NCI-H82 treated with DMSO at 0.1 percent for 48 hours (cell line): ENCODE measurements around the gene ADCY5.
A peak's percentile ranks its signal among the peaks of the same experiment; 100 is the strongest.

ENCODE experiments used
- DNase-seq: peaks from one replicate; lab custom pipeline; 2025; ENCODE audit not compliant: unreplicated experiment; lab: John Stamatoyannopoulos, UW

ADCY5 gene

GRCh38 chr3:123372686-123373473, 76.0 kb downstream of the ADCY5 start:
- DNase-seq, result no peak

GRCh38 chr3:123371859-123372685, 76.8 kb downstream of the ADCY5 start:
- DNase-seq, result no peak

GRCh38 chr3:123371426-123371825, 77.5 kb downstream of the ADCY5 start:
- DNase-seq, result no peak

- no peak for DNase-seq
Observed at GRCh38 chr3:123370819-123371218, 78.1 kb downstream of the ADCY5 start.

DNA sequence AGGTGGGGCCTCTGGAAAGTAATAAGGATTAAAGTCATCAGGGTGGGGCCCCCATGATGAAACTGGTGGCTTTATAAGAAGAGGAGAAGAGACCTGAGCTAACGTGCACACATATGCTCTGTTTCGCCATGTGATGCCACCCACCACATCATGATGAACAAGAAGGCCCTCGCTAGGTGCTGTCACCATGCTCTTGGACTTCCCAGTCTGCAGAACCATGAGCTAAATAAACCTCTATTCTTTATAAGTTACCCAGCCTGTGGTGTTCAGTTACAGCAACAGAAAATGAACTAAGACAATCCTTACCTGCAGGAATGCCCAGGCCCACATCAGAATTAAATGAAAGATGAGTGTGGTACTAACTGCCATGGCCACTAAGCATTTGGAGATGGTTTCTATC, 79.8 kb downstream of the ADCY5 start:
- DNase-seq, result no peak

- DNase-seq, result no peak
Observed at GRCh38 chr3:123367467-123368154, 81.3 kb downstream of the ADCY5 start.

GRCh38 chr3:123365450-123366143, 83.3 kb downstream of the ADCY5 start:
- DNase-seq, result peak; percentile 90

- DNase-seq, result no peak
Observed at GRCh38 chr3:123361071-123361470, 87.8 kb downstream of the ADCY5 start.

DNA sequence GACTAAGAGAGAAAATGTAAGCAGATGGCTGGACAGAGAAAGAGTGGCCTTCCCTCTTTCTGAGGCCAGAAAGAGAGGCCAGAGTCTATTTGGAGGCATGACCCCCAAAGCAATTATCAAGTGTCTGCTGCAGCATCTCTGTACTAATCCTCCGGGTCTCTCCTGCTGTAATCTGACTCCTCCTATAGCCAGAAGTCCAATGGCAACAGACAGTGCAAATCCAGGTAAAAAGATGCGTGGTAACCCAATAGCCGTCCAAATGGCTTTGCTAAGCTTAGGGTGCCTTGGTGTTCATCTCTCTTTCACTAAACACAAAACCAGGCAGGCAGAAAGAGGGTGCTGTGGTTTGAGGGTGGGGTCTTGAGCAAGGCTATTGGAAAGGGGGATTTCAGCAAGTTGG, 91.6 kb downstream of the ADCY5 start:
- DNase-seq, result peak; percentile 94

DNA sequence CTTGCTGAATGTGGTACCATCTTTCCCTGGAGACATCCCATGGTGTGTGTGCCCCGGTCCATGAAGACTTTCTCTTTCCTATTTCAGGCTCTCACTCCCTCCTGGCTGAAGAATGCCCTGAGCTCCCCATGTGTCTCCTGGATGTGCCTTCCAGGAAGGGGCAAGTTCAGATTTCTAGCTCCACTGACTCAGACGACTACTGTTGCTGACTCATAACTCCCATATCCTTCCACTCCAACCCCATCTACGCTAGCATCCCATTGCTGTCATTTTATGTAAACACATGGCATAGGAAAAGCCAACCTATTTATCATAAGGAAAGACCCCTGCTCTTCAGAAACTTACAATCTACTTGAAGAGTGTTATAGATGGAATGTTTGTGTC, 95.0 kb downstream of the ADCY5 start:
- DNase-seq, result no peak

- DNase-seq, result no peak
Observed at GRCh38 chr3:123353227-123353849, 95.6 kb downstream of the ADCY5 start.

- no peak for DNase-seq
Observed at GRCh38 chr3:123352134-123352554, 96.7 kb downstream of the ADCY5 start.

DNA sequence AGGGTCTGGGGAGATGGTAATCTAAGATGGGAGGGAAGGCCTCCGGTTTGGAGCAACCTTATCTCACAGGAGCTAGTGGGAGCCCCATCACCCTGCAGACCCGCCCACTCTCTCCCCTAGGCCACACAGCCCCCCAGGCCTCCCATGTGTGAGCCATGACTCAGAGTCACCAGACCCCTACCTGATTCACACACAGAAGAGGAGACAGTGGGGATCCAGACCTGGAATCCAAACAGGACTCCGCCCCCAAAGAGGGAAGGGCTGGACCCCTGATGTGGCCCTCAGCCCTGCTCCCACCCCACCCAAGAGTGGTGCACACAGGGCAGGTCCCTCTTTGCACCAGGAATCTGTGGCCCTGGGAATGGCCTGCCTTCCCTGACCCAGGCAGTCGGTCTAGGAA, 97.4 kb downstream of the ADCY5 start:
- DNase-seq, result no peak

GRCh38 chr3:123350971-123351370, 97.9 kb downstream of the ADCY5 start:
- no peak for DNase-seq

DNA sequence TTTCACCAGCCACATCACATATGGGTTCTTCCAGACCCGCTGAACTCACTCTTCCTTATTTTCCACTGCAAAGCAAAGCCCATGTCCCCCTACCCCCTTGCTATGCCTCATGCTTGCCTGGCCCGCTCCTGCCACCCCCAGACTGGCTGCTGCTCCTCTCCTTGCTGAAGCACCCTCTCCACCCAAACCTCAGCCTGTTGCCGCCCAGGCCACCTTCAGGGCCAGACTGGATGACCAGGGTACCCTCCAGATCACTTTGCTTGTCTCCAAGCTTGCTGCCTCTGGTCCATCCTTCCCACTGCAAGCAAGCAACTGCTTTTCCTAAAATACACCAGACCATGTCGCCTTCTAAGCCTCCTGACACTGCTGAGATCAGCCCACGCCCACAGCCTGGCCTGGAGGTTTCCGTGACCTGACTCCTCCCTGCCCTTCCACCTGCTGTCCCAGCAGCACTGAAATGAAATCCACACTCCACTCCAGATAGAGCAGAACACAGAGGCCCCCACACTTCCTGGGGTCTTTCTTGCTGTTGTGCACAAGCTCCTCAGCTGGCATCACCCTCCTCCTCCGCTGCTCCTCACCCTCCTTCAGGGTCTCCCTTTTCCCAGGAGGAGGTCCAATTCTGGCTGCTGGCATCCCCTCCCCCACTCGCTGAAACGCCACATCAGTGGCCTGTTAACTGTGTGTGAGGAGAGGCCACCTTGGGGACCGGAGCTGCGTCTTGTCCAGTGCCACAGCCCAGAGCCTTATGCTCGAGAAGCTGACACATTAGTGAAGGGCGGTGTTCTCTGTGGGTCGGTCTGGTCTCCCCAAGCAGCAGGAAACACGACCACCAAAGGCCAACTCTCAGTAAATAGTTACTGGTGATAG, 99.1 kb downstream of the ADCY5 start:
- no peak for DNase-seq

DNA sequence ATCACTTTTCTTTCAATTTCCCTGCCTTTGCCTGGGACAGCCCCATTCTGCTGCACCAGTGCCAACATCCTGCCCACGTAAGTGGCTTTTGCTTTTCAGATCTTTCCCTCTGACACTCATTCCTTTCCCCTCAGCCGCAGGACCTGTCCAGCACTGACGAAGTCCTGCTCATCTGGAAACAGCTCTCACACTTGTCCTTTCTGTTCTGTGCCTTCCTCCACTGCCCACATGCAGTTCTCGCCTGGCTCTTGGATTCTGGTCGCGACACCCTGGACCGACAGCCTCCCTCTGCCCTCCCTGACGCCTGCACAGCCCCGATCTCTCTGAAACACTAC, 99.7 kb downstream of the ADCY5 start:
- no peak for DNase-seq

- DNase-seq, result no peak
Observed at GRCh38 chr3:123348471-123349200, 100.3 kb downstream of the ADCY5 start.

- DNase-seq, result no peak
Observed at GRCh38 chr3:123347691-123348264, 101.1 kb downstream of the ADCY5 start.

GRCh38 chr3:123347205-123347604, 101.7 kb downstream of the ADCY5 start:
- DNase-seq, result no peak
